Measurements from ENCODE around the gene PPFIBP1. TPM values are rescaled to one million over a fixed set of nuclear protein-coding genes. Genes with fewer than 3 reads are reported as not detected.

Gene PPFIBP1
- total and polyA plus RNA-seq, 2 experiments from 2014 or later = 23.9 to 38.6 TPM

GRCh38 chr12:27521981-27522380, 2.0 kb upstream of the PPFIBP1 start:
- H3K27ac ChIP-seq = no peak overlapping the region
- WGBS (ENCODE audit: low lambda C conversion rate, missing lambda C conversion rate) = 75% methylated on average over 4 of the region's 4 CpGs
- no peaks in the 10 kb centered on the region for H3K9me3 ChIP-seq (ENCODE audit: low read depth)
- H3K36me3 ChIP-seq (replicated peaks; ENCODE audit: insufficient read depth, low read depth) = no peaks in the 10 kb centered on the region
- H4K20me1 ChIP-seq (ENCODE audit: insufficient read depth, poor library complexity, severe bottlenecking) = no peaks in the 10 kb centered on the region
- H3K9me2 ChIP-seq (replicated peaks; ENCODE audit: insufficient read depth) = no peaks in the 10 kb centered on the region
- H3K27me3 ChIP-seq = no peaks in the 10 kb centered on the region
- H3K4me3 ChIP-seq = no peak overlapping the region
- DNase-seq (ENCODE audit: low spot score) = no peak
- peaks cover 23% of the 10 kb centered on the region for H3K79me2 ChIP-seq
- no peak overlapping the region for H2AFZ ChIP-seq
- TF ChIP-seq CTCF (IDR thresholded peaks at IDR 0.05; ENCODE audit: poor library complexity) (no peak), EZH2phosphoT487 (IDR thresholded peaks at IDR 0.05; ENCODE audit: low read depth, severe bottlenecking, unreplicated experiment) (no peak), EZH2 (IDR thresholded peaks at IDR 0.05; ENCODE audit: borderline replicate concordance) (no peak)
- H3K4me2 ChIP-seq = no peak overlapping the region
- H3K4me1 ChIP-seq (ENCODE audit: insufficient read depth) = peaks cover 16% of the 10 kb centered on the region

- no peaks in the 10 kb centered on the region for H3K9me2 ChIP-seq (replicated peaks; ENCODE audit: insufficient read depth)
- no peaks in the 10 kb centered on the region for H4K20me1 ChIP-seq (ENCODE audit: insufficient read depth, poor library complexity, severe bottlenecking)
- peaks cover 36% of the 10 kb centered on the region for H3K79me2 ChIP-seq
- H3K4me3 ChIP-seq = peak overlapping the region; percentile 26
- peaks cover 16% of the 10 kb centered on the region for H3K4me1 ChIP-seq (ENCODE audit: insufficient read depth)
- no peaks in the 10 kb centered on the region for H3K27me3 ChIP-seq
- no peak for TF ChIP-seq CTCF (IDR thresholded peaks at IDR 0.05; ENCODE audit: poor library complexity)
- peak overlapping the region; percentile 75 for H3K4me2 ChIP-seq
- H3K9me3 ChIP-seq (ENCODE audit: low read depth) = no peaks in the 10 kb centered on the region
- peak overlapping the region; percentile 91 for H3K27ac ChIP-seq
- DNase-seq (ENCODE audit: low spot score) = no peak
- peak overlapping the region; percentile 42 for H2AFZ ChIP-seq
- 2% methylated on average over 6 of the region's 6 CpGs for WGBS (ENCODE audit: low lambda C conversion rate, missing lambda C conversion rate)
- no peaks in the 10 kb centered on the region for H3K36me3 ChIP-seq (replicated peaks; ENCODE audit: insufficient read depth, low read depth)
These were observed 733 bp upstream of the PPFIBP1 start for GRCh38 chr12:27523305-27523641.

- peaks cover 16% of the 10 kb centered on the region for H3K4me1 ChIP-seq (ENCODE audit: insufficient read depth)
- DNase-seq (ENCODE audit: low spot score) = no peak
- no peaks in the 10 kb centered on the region for H3K9me3 ChIP-seq (ENCODE audit: low read depth)
- H2AFZ ChIP-seq = peak overlapping the region; percentile 39
- no peaks in the 10 kb centered on the region for H3K36me3 ChIP-seq (replicated peaks; ENCODE audit: insufficient read depth, low read depth)
- no peaks in the 10 kb centered on the region for H3K9me2 ChIP-seq (replicated peaks; ENCODE audit: insufficient read depth)
- peak overlapping the region; percentile 84 for H3K4me2 ChIP-seq
- TF ChIP-seq EZH2phosphoT487 (IDR thresholded peaks at IDR 0.05; ENCODE audit: low read depth, severe bottlenecking, unreplicated experiment) (no peak), CTCF (IDR thresholded peaks at IDR 0.05; ENCODE audit: poor library complexity) (no peak), EZH2 (IDR thresholded peaks at IDR 0.05; ENCODE audit: borderline replicate concordance) (no peak)
- WGBS (ENCODE audit: low lambda C conversion rate, missing lambda C conversion rate) = under 1% methylated on average over 8 of the region's 8 CpGs
- H4K20me1 ChIP-seq (ENCODE audit: insufficient read depth, poor library complexity, severe bottlenecking) = no peaks in the 10 kb centered on the region
- H3K4me3 ChIP-seq = peak overlapping the region; percentile 81
- H3K27me3 ChIP-seq = no peaks in the 10 kb centered on the region
- H3K27ac ChIP-seq = peak overlapping the region; percentile 89
- peaks cover 48% of the 10 kb centered on the region for H3K79me2 ChIP-seq
These were observed 459 bp downstream of the PPFIBP1 start for GRCh38 chr12:27524494-27524835.

Data from hepatocyte (in vitro differentiated cells).